ENCODE results near the gene IGSF8.

The IGSF8 gene

GRCh38 chr1:160069460-160070231 lies 28.8 kb downstream of the IGSF8 start, which contains the start of gene KCNJ10:
Gene KCNJ10 (minus strand): TSS chr1:160070160. CDS start chr1:160042532, 27,628 bp downstream.
- Mint-ChIP-seq H3K27me3 (ENCODE audit: low read depth, poor library complexity) (peaks cover 70% of the 10 kb centered on the region), H3K4me3 (peak within 1 kb of the TSS; percentile 90), H3K36me3 (ENCODE audit: low read depth) (no peaks in the 10 kb centered on the region), H3K9me3 (no peaks in the 10 kb centered on the region), H3K4me1 (peaks cover 41% of the 10 kb centered on the region), H3K27ac (no peak within 1 kb of the TSS)
- no peak for TF ChIP-seq CTCF (IDR thresholded peaks at IDR 0.05)
- no peak for DNase-seq

GRCh38 chr1:160068225-160068624 lies 30.2 kb downstream of the IGSF8 start:
- Mint-ChIP-seq H3K36me3 (ENCODE audit: low read depth) (no peaks in the 10 kb centered on the region), H3K4me1 (peaks cover 41% of the 10 kb centered on the region), H3K27me3 (ENCODE audit: low read depth, poor library complexity) (peaks cover 61% of the 10 kb centered on the region), H3K9me3 (no peaks in the 10 kb centered on the region), H3K27ac (no peak overlapping the region), H3K4me3 (peak overlapping the region; percentile 60)
- DNase-seq: no peak
- no peak for TF ChIP-seq CTCF (IDR thresholded peaks at IDR 0.05)

- H3K4me3 Mint-ChIP-seq: peak overlapping the region; percentile 39
These were observed 31.3 kb downstream of the IGSF8 start for GRCh38 chr1:160066829-160067745.

GRCh38 chr1:160064746-160065145 lies 33.7 kb downstream of the IGSF8 start:
- no peak for DNase-seq
- Mint-ChIP-seq H3K9me3 (no peaks in the 10 kb centered on the region), H3K4me3 (no peak overlapping the region), H3K27me3 (ENCODE audit: low read depth, poor library complexity) (peaks cover 28% of the 10 kb centered on the region), H3K4me1 (peaks cover 38% of the 10 kb centered on the region), H3K27ac (no peak overlapping the region), H3K36me3 (ENCODE audit: low read depth) (no peaks in the 10 kb centered on the region)
- no peak for TF ChIP-seq CTCF (IDR thresholded peaks at IDR 0.05)

More at GRCh38 chr1:160066829-160067745, 31.3 kb downstream of the IGSF8 start:
- Mint-ChIP-seq H3K27ac (peak overlapping the region; percentile 8), H3K27me3 (ENCODE audit: low read depth, poor library complexity) (peaks cover 51% of the 10 kb centered on the region), H3K9me3 (no peaks in the 10 kb centered on the region), H3K36me3 (ENCODE audit: low read depth) (no peaks in the 10 kb centered on the region), H3K4me1 (peaks cover 41% of the 10 kb centered on the region)
- DNase-seq: no peak
- no peak for TF ChIP-seq CTCF (IDR thresholded peaks at IDR 0.05)

- Mint-ChIP-seq H3K4me3 (no peak overlapping the region), H3K9me3 (no peaks in the 10 kb centered on the region), H3K27ac (no peak overlapping the region), H3K4me1 (peaks cover 37% of the 10 kb centered on the region), H3K36me3 (ENCODE audit: low read depth) (no peaks in the 10 kb centered on the region), H3K27me3 (ENCODE audit: low read depth, poor library complexity) (peaks cover 27% of the 10 kb centered on the region)
- no peak for DNase-seq
- TF ChIP-seq CTCF (IDR thresholded peaks at IDR 0.05): no peak
These were observed 34.3 kb downstream of the IGSF8 start for GRCh38 chr1:160064164-160064563.

Data from nephron progenitor cell (in vitro differentiated cells).